B cell (primary cell): ENCODE measurements around the gene LASP1.

ENCODE experiments used
- CTCF ChIP-seq: fragments of 200-600 bp; IDR thresholded peaks from one replicate; pipeline ENCODE4 v1.8.0; 2022; ENCODE audit warnings: antibody characterized with exemption, mild to moderate bottlenecking
- EZH2 ChIP-seq: IDR thresholded peaks from 2 replicates; pipeline ENCODE4 v1.6.1; 2012; ENCODE audit warnings: borderline replicate concordance, low read depth, mild to moderate bottlenecking, moderate library complexity, low read length; ENCODE audit not compliant: insufficient read depth, poor library complexity, severe bottlenecking

DNA sequence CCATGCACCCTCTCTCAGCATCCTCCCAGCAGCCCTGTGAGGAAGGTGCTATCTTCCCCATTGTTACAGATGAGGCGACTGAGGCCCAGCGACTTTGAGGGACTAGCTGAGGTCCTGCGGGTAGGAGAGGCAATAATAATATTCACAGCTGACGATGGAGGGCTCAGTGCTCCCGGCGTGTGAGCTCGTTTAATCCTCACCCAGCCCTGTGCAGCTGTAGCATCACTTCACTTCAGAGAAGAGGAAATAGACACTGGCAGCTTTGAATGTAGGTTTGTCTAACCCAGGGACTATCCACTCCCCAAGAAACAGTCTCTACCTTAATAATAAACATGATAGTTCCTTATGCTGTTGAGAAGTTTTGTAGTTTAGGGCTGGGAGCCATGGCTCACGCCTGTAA, 21.6 kb downstream of the LASP1 start:
- no peak for TF ChIP-seq CTCF
- no peak for TF ChIP-seq EZH2
